ENCODE measurements around the gene ATG16L1.

DNA sequence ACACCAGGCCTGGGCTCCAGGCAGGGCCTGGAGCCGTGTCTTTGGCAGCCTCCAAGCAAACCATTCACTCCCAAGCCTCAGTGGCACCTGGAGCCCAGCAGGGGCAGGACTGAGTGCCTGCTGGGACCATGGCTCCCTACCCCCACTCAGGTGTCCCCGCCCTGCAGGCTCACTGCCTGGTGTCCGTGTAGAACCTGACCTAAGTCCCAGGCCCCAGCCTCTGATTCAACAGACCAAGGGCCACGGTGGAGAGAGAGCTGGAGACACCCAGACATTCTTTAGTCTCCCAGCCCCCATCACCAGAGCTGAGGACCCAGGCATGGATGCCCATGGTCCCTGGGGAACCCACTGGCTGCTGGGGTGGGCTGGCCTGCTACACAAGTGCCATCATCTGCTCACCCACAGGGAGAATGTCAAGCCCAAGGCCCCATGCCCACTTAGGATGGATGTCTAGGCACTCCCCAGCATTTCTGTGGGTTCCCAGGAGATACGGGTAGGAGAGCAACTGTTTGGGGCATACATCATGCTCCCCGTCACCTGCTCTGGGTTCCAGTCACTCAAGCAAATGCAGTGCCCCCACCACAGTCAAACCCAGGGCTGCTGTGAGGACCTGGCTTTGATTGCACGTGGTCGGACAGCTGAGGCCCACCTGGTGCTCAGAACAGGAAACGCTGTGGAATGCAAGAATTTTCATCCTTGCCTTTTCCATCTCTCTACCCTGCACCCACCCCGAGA is 42.9 kb upstream of the ATG16L1 start:
- TF ChIP-seq, protein P1, sequence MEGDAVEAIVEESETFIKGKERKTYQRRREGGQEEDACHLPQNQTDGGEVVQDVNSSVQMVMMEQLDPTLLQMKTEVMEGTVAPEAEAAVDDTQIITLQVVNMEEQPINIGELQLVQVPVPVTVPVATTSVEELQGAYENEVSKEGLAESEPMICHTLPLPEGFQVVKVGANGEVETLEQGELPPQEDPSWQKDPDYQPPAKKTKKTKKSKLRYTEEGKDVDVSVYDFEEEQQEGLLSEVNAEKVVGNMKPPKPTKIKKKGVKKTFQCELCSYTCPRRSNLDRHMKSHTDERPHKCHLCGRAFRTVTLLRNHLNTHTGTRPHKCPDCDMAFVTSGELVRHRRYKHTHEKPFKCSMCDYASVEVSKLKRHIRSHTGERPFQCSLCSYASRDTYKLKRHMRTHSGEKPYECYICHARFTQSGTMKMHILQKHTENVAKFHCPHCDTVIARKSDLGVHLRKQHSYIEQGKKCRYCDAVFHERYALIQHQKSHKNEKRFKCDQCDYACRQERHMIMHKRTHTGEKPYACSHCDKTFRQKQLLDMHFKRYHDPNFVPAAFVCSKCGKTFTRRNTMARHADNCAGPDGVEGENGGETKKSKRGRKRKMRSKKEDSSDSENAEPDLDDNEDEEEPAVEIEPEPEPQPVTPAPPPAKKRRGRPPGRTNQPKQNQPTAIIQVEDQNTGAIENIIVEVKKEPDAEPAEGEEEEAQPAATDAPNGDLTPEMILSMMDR (IDR thresholded peaks at IDR 0.05): no peak
- TF ChIP-seq POLR2A (IDR thresholded peaks at IDR 0.05) (no peak), POLR2AphosphoS5 (IDR thresholded peaks at IDR 0.05) (no peak), EP300 (IDR thresholded peaks at IDR 0.05) (no peak)
